ENCODE results near the gene CAPS.

- no peak for TF ChIP-seq CTCF (IDR thresholded peaks at IDR 0.05)
- TF ChIP-seq, protein P1, sequence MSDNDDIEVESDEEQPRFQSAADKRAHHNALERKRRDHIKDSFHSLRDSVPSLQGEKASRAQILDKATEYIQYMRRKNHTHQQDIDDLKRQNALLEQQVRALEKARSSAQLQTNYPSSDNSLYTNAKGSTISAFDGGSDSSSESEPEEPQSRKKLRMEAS (CRISPR knock-in tag; IDR thresholded peaks at IDR 0.05), result no peak
Measured at GRCh38 chr19:5964816-5965565, 50.9 kb downstream of the CAPS start.
